WTC11 (cell line): ENCODE measurements around the gene PAGE5. TPM values are rescaled to one million over a fixed set of nuclear protein-coding genes. Genes with fewer than 3 reads are reported as not detected.

Experiments used
- ATAC-seq: fragments of 200-7000 bp; cut with Tn5 transposase; 2 replicates; pipeline ENCODE4 v1.10.0; 2021; ENCODE audit warnings: mild to moderate bottlenecking, moderate library complexity
- CTCF ChIA-PET: fragments of 300-600 bp; sonication (Branson Sonifier 250); formaldehyde crosslinking; loops from one replicate; lab custom pipeline; 2021; ENCODE audit warnings: antibody characterized with exemption; lab: Charles Lee
- POLR2A ChIA-PET: fragments of 350-600 bp; sonication (Branson Sonifier 250); formaldehyde crosslinking; loops from one replicate; lab custom pipeline; 2021; ENCODE audit warnings: antibody characterized with exemption; lab: Charles Lee
- DNase-seq: peaks from one replicate; pipeline ENCODE4 v3.0.0; 2021; ENCODE audit warnings: low spot score
- H3K27ac Mint-ChIP-seq: 2 replicates; pipeline ENCODE4 v1.8.0; 2021; ENCODE audit warnings: mixed read lengths
- H3K27me3 Mint-ChIP-seq: 2 replicates; pipeline ENCODE4 v1.8.0; 2021; ENCODE audit warnings: low read depth, mild to moderate bottlenecking, moderate library complexity, mixed read lengths
- H3K36me3 Mint-ChIP-seq: 2 replicates; pipeline ENCODE4 v1.8.0; 2021; ENCODE audit warnings: mixed read lengths
- H3K4me1 Mint-ChIP-seq: 2 replicates; pipeline ENCODE4 v1.8.0; 2022; ENCODE audit warnings: mixed read lengths
- H3K4me3 Mint-ChIP-seq: 2 replicates; pipeline ENCODE4 v1.8.0; 2021; ENCODE audit warnings: mild to moderate bottlenecking, moderate library complexity, mixed read lengths
- H3K9me3 Mint-ChIP-seq: 2 replicates; pipeline ENCODE4 v1.8.0; 2021; ENCODE audit warnings: mixed read lengths
- AFF4 ChIP-seq: sonication (generic); formaldehyde crosslinking; IDR thresholded peaks from 2 replicates; pipeline ENCODE4 v1.8.1; 2023; ENCODE audit warnings: mild to moderate bottlenecking, missing genetic modification reagents, borderline replicate concordance
- CBFB ChIP-seq: sonication (generic); formaldehyde crosslinking; IDR thresholded peaks from 2 replicates; pipeline ENCODE4 v1.8.1; 2022; ENCODE audit warnings: mild to moderate bottlenecking, low read depth, missing genetic modification reagents
- ETV6 ChIP-seq: sonication (generic); formaldehyde crosslinking; IDR thresholded peaks from 2 replicates; pipeline ENCODE4 v1.8.1; 2022; ENCODE audit warnings: mild to moderate bottlenecking, missing genetic modification reagents
- MAX ChIP-seq: sonication (generic); formaldehyde crosslinking; IDR thresholded peaks from 2 replicates; pipeline ENCODE4 v1.8.0; 2022; ENCODE audit warnings: mild to moderate bottlenecking, missing genetic modification reagents
- NFATC4 ChIP-seq: fragments of 250-450 bp; sonication (Bioruptor Pico); IDR thresholded peaks from 2 replicates; pipeline ENCODE4 v1.9.0; 2021; ENCODE audit warnings: mild to moderate bottlenecking
- NFE2L1 ChIP-seq: sonication (generic); formaldehyde crosslinking; IDR thresholded peaks from 2 replicates; pipeline ENCODE4 v1.8.1; 2023; ENCODE audit warnings: missing genetic modification reagents
- NR1H2 ChIP-seq: sonication (generic); formaldehyde crosslinking; IDR thresholded peaks from 2 replicates; pipeline ENCODE4 v1.9.0; 2021; ENCODE audit warnings: mild to moderate bottlenecking, moderate library complexity, missing genetic modification reagents
- OVOL2 ChIP-seq: fragments of 250-450 bp; sonication (Bioruptor Pico); IDR thresholded peaks from 2 replicates; pipeline ENCODE4 v1.9.0; 2021; ENCODE audit warnings: mild to moderate bottlenecking, borderline replicate concordance
- RELA ChIP-seq: sonication (generic); formaldehyde crosslinking; IDR thresholded peaks from 2 replicates; pipeline ENCODE4 v1.8.1; 2022; ENCODE audit warnings: missing genetic modification reagents, mild to moderate bottlenecking, borderline replicate concordance
- SMAD4 ChIP-seq: sonication (generic); formaldehyde crosslinking; IDR thresholded peaks from 2 replicates; pipeline ENCODE4 v1.8.0; 2022; ENCODE audit warnings: mild to moderate bottlenecking, missing genetic modification reagents
- USF1 ChIP-seq: sonication (generic); formaldehyde crosslinking; IDR thresholded peaks from 2 replicates; pipeline ENCODE4 v1.8.0; 2022; ENCODE audit warnings: mild to moderate bottlenecking, missing genetic modification reagents
- ZNF416 ChIP-seq: fragments of 250-450 bp; sonication (Bioruptor Pico); IDR thresholded peaks from 2 replicates; pipeline ENCODE4 v1.9.0; 2021; ENCODE audit warnings: mild to moderate bottlenecking, inconsistent platforms
- total RNA-seq: library from RNA; stranded (reverse); gene quantifications from 3 replicates; pipeline ENCODE4 v1.2.3, GENCODE V29; 2021
- TF ChIP-seq, protein P1 (sequence below): sonication (generic); formaldehyde crosslinking; IDR thresholded peaks from 2 replicates; pipeline ENCODE4 v1.8.0; 2023; ENCODE audit warnings: missing genetic modification reagents, mild to moderate bottlenecking, borderline replicate concordance
- TF ChIP-seq, protein P2 (sequence below): sonication (generic); formaldehyde crosslinking; IDR thresholded peaks from 2 replicates; pipeline ENCODE4 v1.8.1; 2023; ENCODE audit warnings: mild to moderate bottlenecking, missing genetic modification reagents, moderate library complexity
- TF ChIP-seq, protein P3 (sequence below): fragments of 250-450 bp; sonication (Bioruptor Pico); IDR thresholded peaks from 2 replicates; pipeline ENCODE4 v2.1.2; 2022; ENCODE audit warnings: mild to moderate bottlenecking, moderate library complexity
- TF ChIP-seq, protein P4 (sequence below): sonication (generic); formaldehyde crosslinking; IDR thresholded peaks from 2 replicates; pipeline ENCODE4 v1.8.1; 2023; ENCODE audit warnings: mild to moderate bottlenecking, moderate library complexity, missing genetic modification reagents
- TF ChIP-seq, protein P5 (sequence below): fragments of 200-600 bp; IDR thresholded peaks from 2 replicates; pipeline ENCODE4 v1.8.0; 2022; ENCODE audit warnings: antibody characterized with exemption

Gene PAGE5
- total RNA-seq, 1 experiment from 2014 or later, result not detected

- peaks cover 4% of the 10 kb centered on the region; the same call in 1 of the 2 replicates for H3K36me3 Mint-ChIP-seq
- no peak overlapping the region for H3K27ac Mint-ChIP-seq
- CTCF ChIA-PET, result no interaction called here
- TF ChIP-seq USF1 (CRISPR knock-in tag) (no peak), RELA (no peak), OVOL2 (no peak), SMAD4 (CRISPR knock-in tag) (no peak), AFF4 (CRISPR knock-in tag) (no peak), ETV6 (no peak), CBFB (CRISPR knock-in tag) (no peak), MAX (CRISPR knock-in tag) (no peak), NFATC4 (CRISPR knock-in tag) (no peak), ZNF416 (CRISPR knock-in tag) (no peak), NFE2L1 (CRISPR knock-in tag) (no peak), NR1H2 (CRISPR knock-in tag) (no peak)
- TF ChIP-seq, protein P1, sequence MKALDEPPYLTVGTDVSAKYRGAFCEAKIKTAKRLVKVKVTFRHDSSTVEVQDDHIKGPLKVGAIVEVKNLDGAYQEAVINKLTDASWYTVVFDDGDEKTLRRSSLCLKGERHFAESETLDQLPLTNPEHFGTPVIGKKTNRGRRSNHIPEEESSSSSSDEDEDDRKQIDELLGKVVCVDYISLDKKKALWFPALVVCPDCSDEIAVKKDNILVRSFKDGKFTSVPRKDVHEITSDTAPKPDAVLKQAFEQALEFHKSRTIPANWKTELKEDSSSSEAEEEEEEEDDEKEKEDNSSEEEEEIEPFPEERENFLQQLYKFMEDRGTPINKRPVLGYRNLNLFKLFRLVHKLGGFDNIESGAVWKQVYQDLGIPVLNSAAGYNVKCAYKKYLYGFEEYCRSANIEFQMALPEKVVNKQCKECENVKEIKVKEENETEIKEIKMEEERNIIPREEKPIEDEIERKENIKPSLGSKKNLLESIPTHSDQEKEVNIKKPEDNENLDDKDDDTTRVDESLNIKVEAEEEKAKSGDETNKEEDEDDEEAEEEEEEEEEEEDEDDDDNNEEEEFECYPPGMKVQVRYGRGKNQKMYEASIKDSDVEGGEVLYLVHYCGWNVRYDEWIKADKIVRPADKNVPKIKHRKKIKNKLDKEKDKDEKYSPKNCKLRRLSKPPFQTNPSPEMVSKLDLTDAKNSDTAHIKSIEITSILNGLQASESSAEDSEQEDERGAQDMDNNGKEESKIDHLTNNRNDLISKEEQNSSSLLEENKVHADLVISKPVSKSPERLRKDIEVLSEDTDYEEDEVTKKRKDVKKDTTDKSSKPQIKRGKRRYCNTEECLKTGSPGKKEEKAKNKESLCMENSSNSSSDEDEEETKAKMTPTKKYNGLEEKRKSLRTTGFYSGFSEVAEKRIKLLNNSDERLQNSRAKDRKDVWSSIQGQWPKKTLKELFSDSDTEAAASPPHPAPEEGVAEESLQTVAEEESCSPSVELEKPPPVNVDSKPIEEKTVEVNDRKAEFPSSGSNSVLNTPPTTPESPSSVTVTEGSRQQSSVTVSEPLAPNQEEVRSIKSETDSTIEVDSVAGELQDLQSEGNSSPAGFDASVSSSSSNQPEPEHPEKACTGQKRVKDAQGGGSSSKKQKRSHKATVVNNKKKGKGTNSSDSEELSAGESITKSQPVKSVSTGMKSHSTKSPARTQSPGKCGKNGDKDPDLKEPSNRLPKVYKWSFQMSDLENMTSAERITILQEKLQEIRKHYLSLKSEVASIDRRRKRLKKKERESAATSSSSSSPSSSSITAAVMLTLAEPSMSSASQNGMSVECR (CRISPR knock-in tag), result no peak
- TF ChIP-seq, protein P2, sequence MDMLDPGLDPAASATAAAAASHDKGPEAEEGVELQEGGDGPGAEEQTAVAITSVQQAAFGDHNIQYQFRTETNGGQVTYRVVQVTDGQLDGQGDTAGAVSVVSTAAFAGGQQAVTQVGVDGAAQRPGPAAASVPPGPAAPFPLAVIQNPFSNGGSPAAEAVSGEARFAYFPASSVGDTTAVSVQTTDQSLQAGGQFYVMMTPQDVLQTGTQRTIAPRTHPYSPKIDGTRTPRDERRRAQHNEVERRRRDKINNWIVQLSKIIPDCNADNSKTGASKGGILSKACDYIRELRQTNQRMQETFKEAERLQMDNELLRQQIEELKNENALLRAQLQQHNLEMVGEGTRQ (CRISPR knock-in tag), result no peak
- TF ChIP-seq, protein P3, sequence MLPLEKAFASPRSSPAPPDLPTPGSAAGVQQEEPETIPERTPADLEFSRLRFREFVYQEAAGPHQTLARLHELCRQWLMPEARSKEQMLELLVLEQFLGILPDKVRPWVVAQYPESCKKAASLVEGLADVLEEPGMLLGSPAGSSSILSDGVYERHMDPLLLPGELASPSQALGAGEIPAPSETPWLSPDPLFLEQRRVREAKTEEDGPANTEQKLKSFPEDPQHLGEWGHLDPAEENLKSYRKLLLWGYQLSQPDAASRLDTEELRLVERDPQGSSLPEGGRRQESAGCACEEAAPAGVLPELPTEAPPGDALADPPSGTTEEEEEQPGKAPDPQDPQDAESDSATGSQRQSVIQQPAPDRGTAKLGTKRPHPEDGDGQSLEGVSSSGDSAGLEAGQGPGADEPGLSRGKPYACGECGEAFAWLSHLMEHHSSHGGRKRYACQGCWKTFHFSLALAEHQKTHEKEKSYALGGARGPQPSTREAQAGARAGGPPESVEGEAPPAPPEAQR (CRISPR knock-in tag), result no peak
- TF ChIP-seq, protein P4, sequence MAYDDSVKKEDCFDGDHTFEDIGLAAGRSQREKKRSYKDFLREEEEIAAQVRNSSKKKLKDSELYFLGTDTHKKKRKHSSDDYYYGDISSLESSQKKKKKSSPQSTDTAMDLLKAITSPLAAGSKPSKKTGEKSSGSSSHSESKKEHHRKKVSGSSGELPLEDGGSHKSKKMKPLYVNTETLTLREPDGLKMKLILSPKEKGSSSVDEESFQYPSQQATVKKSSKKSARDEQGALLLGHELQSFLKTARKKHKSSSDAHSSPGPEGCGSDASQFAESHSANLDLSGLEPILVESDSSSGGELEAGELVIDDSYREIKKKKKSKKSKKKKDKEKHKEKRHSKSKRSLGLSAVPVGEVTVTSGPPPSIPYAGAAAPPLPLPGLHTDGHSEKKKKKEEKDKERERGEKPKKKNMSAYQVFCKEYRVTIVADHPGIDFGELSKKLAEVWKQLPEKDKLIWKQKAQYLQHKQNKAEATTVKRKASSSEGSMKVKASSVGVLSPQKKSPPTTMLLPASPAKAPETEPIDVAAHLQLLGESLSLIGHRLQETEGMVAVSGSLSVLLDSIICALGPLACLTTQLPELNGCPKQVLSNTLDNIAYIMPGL, result no peak
- TF ChIP-seq, protein P5, sequence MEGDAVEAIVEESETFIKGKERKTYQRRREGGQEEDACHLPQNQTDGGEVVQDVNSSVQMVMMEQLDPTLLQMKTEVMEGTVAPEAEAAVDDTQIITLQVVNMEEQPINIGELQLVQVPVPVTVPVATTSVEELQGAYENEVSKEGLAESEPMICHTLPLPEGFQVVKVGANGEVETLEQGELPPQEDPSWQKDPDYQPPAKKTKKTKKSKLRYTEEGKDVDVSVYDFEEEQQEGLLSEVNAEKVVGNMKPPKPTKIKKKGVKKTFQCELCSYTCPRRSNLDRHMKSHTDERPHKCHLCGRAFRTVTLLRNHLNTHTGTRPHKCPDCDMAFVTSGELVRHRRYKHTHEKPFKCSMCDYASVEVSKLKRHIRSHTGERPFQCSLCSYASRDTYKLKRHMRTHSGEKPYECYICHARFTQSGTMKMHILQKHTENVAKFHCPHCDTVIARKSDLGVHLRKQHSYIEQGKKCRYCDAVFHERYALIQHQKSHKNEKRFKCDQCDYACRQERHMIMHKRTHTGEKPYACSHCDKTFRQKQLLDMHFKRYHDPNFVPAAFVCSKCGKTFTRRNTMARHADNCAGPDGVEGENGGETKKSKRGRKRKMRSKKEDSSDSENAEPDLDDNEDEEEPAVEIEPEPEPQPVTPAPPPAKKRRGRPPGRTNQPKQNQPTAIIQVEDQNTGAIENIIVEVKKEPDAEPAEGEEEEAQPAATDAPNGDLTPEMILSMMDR, result no peak
- TF ChIP-seq, all 79 proteins: peak for 0
- ATAC-seq (no peak), DNase-seq (no peak)
- POLR2A ChIA-PET, result no interaction called here
- H3K4me1 Mint-ChIP-seq, result no peaks in the 10 kb centered on the region
- H3K27me3 Mint-ChIP-seq, result no peaks in the 10 kb centered on the region
- peaks cover 37% of the 10 kb centered on the region for H3K9me3 Mint-ChIP-seq
- no peak overlapping the region for H3K4me3 Mint-ChIP-seq
These were observed 9.0 kb upstream of the PAGE5 start for GRCh38 chrX:55210931-55211677.
